NT2/D1 (cell line): ENCODE data around the gene FBXL17.

Experiments used
- YY1 ChIP-seq: IDR thresholded peaks from 2 replicates; pipeline ENCODE4 v1.6.1; 2011; ENCODE audit not compliant: insufficient read length, insufficient read depth
- ZNF274 ChIP-seq: IDR thresholded peaks from 2 replicates; pipeline ENCODE4 v1.6.1; 2011; ENCODE audit warnings: mild to moderate bottlenecking, low read depth, low read length

DNA sequence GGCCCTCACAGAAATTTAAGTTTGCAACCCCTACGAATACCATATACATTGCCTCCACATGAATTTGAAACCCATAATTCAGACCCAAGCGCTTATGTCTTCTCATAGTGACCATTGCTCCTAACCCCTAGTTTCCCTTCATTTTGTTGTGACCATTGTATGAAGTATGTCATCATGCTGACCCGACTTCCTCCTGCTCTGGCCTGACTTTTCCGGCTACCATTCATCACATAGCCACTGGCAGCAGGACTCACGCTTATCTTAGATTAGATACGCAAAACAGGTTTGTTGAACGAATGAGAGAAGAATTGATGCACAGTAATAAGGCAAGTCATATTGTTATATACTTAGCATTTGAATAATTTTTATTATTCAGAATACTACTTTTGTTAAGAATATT lies 345.4 kb downstream of the FBXL17 start:
- TF ChIP-seq ZNF274 (no peak), YY1 (no peak)
